ENCODE data around the gene FHOD1.

Gene FHOD1

DNA sequence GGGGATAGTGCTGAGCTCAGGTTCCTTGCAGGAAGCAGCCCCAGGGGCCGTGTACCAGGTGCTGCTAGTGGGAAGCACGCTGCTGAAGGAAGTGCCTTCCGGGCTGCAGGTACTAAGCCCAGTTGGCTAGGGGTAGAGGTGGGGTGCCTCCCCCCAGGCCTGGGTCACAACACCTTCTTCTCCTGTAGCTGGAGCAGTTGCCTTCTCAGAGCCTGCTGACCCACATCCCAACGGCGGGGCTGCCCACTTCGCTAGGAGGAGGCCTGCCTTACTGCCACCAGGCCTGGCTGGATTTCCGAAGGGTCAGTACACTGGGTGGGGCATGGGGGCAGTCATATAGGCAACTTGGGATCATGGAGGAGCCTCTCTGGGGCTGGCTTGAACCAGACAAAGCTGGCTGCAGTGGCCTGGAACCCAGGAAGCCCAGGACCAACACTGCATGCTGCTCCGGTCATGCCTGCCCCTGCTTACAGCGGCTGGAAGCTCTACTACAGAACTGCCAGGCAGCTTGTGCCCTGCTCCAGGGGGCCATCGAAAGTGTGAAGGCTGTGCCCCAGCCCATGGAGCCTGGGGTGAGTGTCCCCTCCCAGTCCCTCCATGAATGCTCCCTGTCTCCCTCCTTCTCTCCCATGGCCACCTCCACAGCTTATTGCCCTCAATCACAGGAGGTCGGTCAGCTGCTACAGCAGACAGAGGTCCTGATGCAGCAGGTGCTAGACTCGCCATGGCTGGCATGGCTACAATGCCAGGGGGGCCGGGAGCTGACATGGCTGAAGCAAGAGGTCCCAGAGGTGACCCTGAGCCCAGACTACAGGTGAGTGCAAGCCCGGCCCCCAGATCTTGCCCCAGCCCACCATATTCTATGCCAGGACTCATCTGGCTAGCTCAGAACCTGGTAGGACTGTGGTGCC, 34.5 kb upstream of the FHOD1 start:
- peaks cover 9% of the 10 kb centered on the region for H3K36me3 Mint-ChIP-seq
- H3K4me3 Mint-ChIP-seq, result no peak overlapping the region
- H3K27me3 Mint-ChIP-seq, result no peaks in the 10 kb centered on the region
- no peaks in the 10 kb centered on the region for H3K9me3 Mint-ChIP-seq
- CTCF ChIA-PET, result interaction anchor here (0.9 to 2.2 kb wide), 4 partner anchors 44 to 115 kb away, joined by 3 to 12 read pairs (median 4); partner anchors contain the start of genes KCTD19, LRRC36 and TPPP3
- no peak overlapping the region for H3K27ac Mint-ChIP-seq
- DNase-seq, result no peak
- H3K4me1 Mint-ChIP-seq, result peaks cover 11% of the 10 kb centered on the region

- H3K36me3 Mint-ChIP-seq, result peaks cover 15% of the 10 kb centered on the region
- CTCF ChIA-PET, result interaction anchor here (1.3 to 2.2 kb wide), 2 partner anchors 59 to 117 kb away, joined by 5 to 12 read pairs; no protein-coding TSS in a partner anchor
- no peak overlapping the region for H3K27ac Mint-ChIP-seq
- H3K4me3 Mint-ChIP-seq, result peak overlapping the region; percentile 60
- peaks cover 15% of the 10 kb centered on the region for H3K4me1 Mint-ChIP-seq
- H3K27me3 Mint-ChIP-seq, result no peaks in the 10 kb centered on the region
- no peak for DNase-seq
- H3K9me3 Mint-ChIP-seq, result no peaks in the 10 kb centered on the region
Observed at GRCh38 chr16:67280090-67281015, 33.1 kb upstream of the FHOD1 start.

GRCh38 chr16:67279296-67280089, 32.2 kb upstream of the FHOD1 start, which contains the start of gene PLEKHG4:
TSS of gene PLEKHG4 (plus strand) at chr16:67279532. CDS start at chr16:67280045, 513 bp downstream.
- Mint-ChIP-seq H3K27me3 (no peaks in the 10 kb centered on the region), H3K4me1 (peaks cover 15% of the 10 kb centered on the region), H3K27ac (peak within 1 kb of the TSS; percentile 73), H3K4me3 (peak within 1 kb of the TSS; percentile 81), H3K36me3 (peaks cover 15% of the 10 kb centered on the region), H3K9me3 (no peaks in the 10 kb centered on the region)
- CTCF ChIA-PET, result interaction anchor here (0.9 to 3.6 kb wide), 12 partner anchors 10 to 147 kb away, joined by 3 to 16 read pairs (median 4); partner anchors contain the start of genes SLC9A5 and TMEM208
- DNase-seq, result peak; percentile 87

GRCh38 chr16:67278773-67279295, 31.6 kb upstream of the FHOD1 start:
- Mint-ChIP-seq H3K27me3 (no peaks in the 10 kb centered on the region), H3K4me1 (peaks cover 15% of the 10 kb centered on the region), H3K4me3 (peak overlapping the region; percentile 81), H3K27ac (peak overlapping the region; percentile 73), H3K36me3 (peaks cover 15% of the 10 kb centered on the region), H3K9me3 (no peaks in the 10 kb centered on the region)
- DNase-seq, result peak; percentile 72
- CTCF ChIA-PET, result interaction anchor here (0.6 to 3.6 kb wide), 14 partner anchors 9 to 148 kb away, joined by 3 to 16 read pairs (median 4); partner anchors contain the start of genes SLC9A5 and TMEM208

GRCh38 chr16:67277999-67278772, 30.9 kb upstream of the FHOD1 start:
- H3K9me3 Mint-ChIP-seq, result no peaks in the 10 kb centered on the region
- no peak for DNase-seq
- CTCF ChIA-PET, result interaction anchor here (0.6 to 3.6 kb wide), 16 partner anchors 9 to 148 kb away, joined by 3 to 16 read pairs (median 4); partner anchors contain the start of genes SLC9A5 and TMEM208
- H3K4me1 Mint-ChIP-seq, result peaks cover 15% of the 10 kb centered on the region
- peaks cover 15% of the 10 kb centered on the region for H3K36me3 Mint-ChIP-seq
- H3K27ac Mint-ChIP-seq, result peak overlapping the region; percentile 73
- peak overlapping the region; percentile 81 for H3K4me3 Mint-ChIP-seq
- H3K27me3 Mint-ChIP-seq, result no peaks in the 10 kb centered on the region

- Mint-ChIP-seq H3K27ac (peak overlapping the region; percentile 65), H3K9me3 (no peaks in the 10 kb centered on the region), H3K4me3 (peak overlapping the region; percentile 54), H3K4me1 (peaks cover 15% of the 10 kb centered on the region), H3K36me3 (peaks cover 13% of the 10 kb centered on the region), H3K27me3 (no peaks in the 10 kb centered on the region)
- CTCF ChIA-PET, result interaction anchor here (0.7 to 3.6 kb wide), 6 partner anchors 13 to 124 kb away, joined by 3 to 16 read pairs (median 4); no protein-coding TSS in a partner anchor
- DNase-seq, result no peak
Observed at GRCh38 chr16:67277294-67277998, 30.2 kb upstream of the FHOD1 start.

DNA sequence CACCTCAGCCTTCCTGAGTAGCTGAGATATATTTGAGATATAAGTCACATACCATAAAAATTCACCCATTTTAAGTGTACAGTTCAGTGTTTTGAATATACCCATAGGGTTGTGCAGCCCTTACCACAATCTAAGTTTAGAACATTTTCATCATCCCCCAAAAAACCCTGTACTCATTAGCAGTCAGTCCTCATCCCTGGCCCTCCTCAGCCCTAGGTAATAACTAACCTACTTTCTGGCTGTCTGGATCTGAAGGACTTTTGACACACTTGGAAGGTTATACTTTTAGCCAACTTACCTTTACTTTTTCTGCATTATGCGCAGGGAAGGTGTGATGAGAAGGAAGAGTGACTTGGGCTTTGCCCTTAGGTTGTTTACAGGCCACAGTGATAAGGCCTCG, 28.0 kb upstream of the FHOD1 start:
- H3K9me3 Mint-ChIP-seq, result no peaks in the 10 kb centered on the region
- peaks cover 15% of the 10 kb centered on the region for H3K4me1 Mint-ChIP-seq
- peaks cover 13% of the 10 kb centered on the region for H3K36me3 Mint-ChIP-seq
- no peak overlapping the region for H3K27ac Mint-ChIP-seq
- CTCF ChIA-PET, result no interaction called here
- H3K4me3 Mint-ChIP-seq, result no peak overlapping the region
- no peak for DNase-seq
- no peaks in the 10 kb centered on the region for H3K27me3 Mint-ChIP-seq

DNA sequence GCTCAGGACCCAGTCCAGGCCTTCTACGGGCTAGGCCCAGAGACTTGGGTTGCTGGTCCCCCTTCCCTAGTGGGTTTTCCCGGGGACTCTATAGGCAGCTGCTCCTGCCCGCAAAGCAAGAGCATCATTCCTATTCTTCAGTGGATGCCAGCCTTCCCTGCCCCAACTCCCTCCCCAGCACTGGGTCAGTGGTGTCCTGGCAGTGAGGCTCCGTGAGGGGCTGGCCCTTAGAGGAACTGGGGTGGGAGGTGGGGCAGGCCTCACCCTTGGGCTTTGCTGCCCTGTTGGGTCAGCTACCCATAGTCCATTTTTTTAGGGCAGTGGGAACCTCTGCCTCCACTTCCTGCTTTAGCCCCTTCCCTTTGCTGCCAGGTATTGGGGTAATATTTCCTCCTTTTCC, 24.2 kb upstream of the FHOD1 start:
- Mint-ChIP-seq H3K27ac (no peak overlapping the region), H3K27me3 (no peaks in the 10 kb centered on the region), H3K4me3 (no peak overlapping the region), H3K9me3 (no peaks in the 10 kb centered on the region), H3K36me3 (peaks cover 4% of the 10 kb centered on the region), H3K4me1 (peaks cover under 1% of the 10 kb centered on the region)
- no peak for DNase-seq
- CTCF ChIA-PET, result interaction anchor here (1.0 to 1.2 kb wide), 2 partner anchors 11 to 128 kb away, joined by 3 to 4 read pairs; no protein-coding TSS in a partner anchor

- Mint-ChIP-seq H3K27me3 (peaks cover 2% of the 10 kb centered on the region), H3K4me3 (no peak overlapping the region), H3K4me1 (no peaks in the 10 kb centered on the region), H3K27ac (no peak overlapping the region), H3K36me3 (peaks cover 1% of the 10 kb centered on the region), H3K9me3 (no peaks in the 10 kb centered on the region)
- no peak for DNase-seq
- CTCF ChIA-PET, result interaction anchor here (1.0 to 1.2 kb wide), 2 partner anchors 10 to 128 kb away, joined by 3 to 4 read pairs; no protein-coding TSS in a partner anchor
Observed at GRCh38 chr16:67270931-67271338, 23.7 kb upstream of the FHOD1 start.

DNA sequence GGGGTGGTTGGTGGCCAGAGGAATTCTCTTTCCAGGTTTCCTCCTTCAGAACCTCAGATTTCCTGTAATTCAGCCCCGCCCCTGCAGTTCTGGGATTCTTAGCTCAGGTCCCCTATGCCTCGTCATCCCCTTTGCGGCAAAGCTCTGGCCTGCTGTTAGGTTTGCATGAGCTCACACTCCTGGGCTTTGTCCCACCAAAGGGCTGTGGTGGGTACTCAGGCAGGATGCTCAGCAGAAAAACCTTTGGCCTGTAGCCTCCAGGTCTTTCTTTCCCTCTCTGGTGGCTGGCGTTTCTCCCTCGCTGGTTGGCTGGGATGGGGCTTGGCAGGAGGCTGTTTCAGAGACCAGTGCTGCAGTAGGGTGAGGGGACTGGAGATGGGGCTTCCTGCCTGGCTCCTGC, 22.5 kb upstream of the FHOD1 start:
- Mint-ChIP-seq H3K4me3 (no peak overlapping the region), H3K36me3 (no peaks in the 10 kb centered on the region), H3K4me1 (no peaks in the 10 kb centered on the region), H3K9me3 (no peaks in the 10 kb centered on the region), H3K27me3 (peaks cover 10% of the 10 kb centered on the region), H3K27ac (no peak overlapping the region)
- CTCF ChIA-PET, result interaction anchor here (1.2 to 1.8 kb wide), 2 partner anchors 9 to 158 kb away, joined by 3 to 8 read pairs; partner anchors contain the start of gene PLEKHG4
- DNase-seq, result no peak

DNA sequence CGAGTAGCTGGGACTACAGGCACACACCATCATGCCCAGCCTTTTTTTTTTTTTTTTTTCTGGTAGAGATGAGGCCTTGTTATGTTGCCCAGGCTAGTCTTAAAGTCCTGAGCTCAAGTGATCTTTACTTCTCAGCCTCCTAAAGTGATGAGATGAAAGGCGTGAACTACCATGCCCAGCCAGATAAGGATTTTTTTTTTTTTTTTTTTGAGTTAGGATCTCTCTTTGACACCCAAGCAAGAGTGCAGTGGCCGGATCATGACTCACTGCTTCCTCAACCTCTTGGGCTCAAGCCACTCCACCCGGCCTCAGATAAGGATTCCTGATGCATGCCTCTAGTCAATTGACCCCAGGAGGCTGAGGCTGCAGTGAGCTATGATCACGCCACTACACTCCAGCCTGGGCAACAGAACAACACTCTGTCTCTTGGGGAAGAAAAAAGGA, 20.9 kb upstream of the FHOD1 start:
- Mint-ChIP-seq H3K9me3 (no peaks in the 10 kb centered on the region), H3K27me3 (peaks cover 24% of the 10 kb centered on the region), H3K27ac (no peak overlapping the region), H3K4me1 (no peaks in the 10 kb centered on the region), H3K36me3 (no peaks in the 10 kb centered on the region), H3K4me3 (no peak overlapping the region)
- CTCF ChIA-PET, result no interaction called here
- no peak for DNase-seq

DNA sequence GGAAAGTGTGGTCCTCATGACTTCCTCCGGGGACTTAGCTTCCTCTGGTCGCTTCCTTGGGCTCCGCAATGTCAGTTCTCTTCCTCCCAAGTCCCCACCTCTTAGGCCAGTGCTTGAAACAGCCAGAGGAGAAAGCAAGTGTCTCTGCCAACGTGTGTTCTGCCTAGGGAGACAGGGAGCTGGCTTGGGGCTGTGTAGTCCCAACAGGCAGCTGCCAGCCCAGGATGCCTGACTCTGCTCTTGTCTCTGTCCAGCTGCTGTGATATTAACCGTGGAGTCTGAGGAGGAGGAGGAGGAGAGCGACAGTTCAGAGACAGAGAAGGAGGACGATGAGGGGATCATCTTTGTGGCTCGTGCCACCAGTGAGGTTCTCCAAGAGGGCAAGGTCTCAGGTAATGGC, 18.6 kb upstream of the FHOD1 start:
- no peak overlapping the region for H3K4me3 Mint-ChIP-seq
- no peaks in the 10 kb centered on the region for H3K4me1 Mint-ChIP-seq
- H3K9me3 Mint-ChIP-seq, result no peaks in the 10 kb centered on the region
- H3K36me3 Mint-ChIP-seq, result no peaks in the 10 kb centered on the region
- H3K27me3 Mint-ChIP-seq, result peaks cover 36% of the 10 kb centered on the region
- no peak for DNase-seq
- CTCF ChIA-PET, result interaction anchor here (1.1 kb wide), 1 partner anchor 134 kb away, joined by 5 read pairs; no protein-coding TSS in a partner anchor
- no peak overlapping the region for H3K27ac Mint-ChIP-seq

All from activated naive CD4-positive, alpha-beta T cell treated with anti-CD3 and anti-CD28 coated beads, Interleukin-2, amount 10 ng/mL, durations not matched to agents 7 days and 5 days (primary cell).